Urothelium cell line (cell line): ENCODE data around the gene EZH2.

Experiments
- DNase-seq: peaks from one replicate; pipeline ENCODE4 v3.0.0; 2011; ENCODE audit warnings: low spot score, mixed read lengths
- FAIRE-seq: peaks from 2 replicates; lab custom pipeline; 2011; peaks lifted over from hg19 to GRCh38; lab: Jason Lieb, UNC

Gene EZH2

DNA sequence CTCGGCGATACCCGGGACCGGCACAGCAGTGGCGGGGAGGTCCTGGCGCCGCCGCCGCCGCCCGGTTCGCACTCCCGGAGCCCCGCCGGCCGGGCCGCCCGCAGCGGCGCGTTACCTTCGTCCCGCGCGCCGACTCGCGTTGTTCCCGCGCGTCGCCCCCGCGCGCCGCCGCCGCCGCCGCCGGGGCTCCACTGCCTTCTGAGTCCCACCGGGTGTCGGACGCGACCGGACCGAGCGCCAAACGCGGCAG lies at the start of gene EZH2:
Gene EZH2 (minus strand): TSS at position 243 of the 250 bp plus-strand sequence. CDS start 36,993 bp downstream, outside the sequence.
- FAIRE-seq (no peak), DNase-seq (no peak)

DNA sequence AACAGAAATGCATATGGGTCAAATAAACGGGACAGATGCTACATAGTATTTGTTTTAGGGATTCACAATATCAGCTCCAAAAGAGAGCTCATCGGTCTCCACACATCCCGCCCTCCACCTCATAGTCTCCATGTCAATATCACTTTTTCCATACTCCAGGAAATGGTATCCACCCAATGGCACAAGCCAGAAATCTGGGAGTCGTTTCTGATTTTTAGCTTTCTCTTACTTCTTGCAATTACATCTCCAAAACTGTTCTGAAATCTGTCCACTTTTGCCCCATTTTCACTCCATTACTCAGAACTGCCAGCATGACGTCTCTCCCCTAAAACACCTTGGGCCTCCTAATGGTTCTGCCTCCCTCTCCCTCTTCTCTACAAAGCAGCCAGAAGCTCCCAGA lies 47.4 kb upstream of the EZH2 start:
- FAIRE-seq, result no peak

DNA sequence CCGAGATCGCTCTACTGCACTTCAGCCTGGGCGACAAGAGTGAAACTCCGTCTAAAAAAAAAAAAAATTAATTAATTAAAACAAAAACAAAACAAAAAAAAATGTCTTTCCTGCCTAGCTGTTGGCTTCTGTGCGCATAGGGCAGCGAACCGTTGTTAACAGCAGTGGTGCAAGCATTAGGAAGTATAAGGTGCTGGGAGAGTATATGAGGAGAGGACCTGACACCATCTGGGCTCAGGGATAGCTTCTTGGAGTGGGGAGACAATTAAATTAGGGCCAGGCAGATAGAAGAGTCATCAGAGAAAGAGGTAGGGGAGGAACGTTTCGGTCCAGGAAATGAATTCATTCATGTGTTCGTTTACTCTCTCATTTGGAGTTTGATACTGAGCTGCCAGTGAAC lies 46.2 kb upstream of the EZH2 start:
- FAIRE-seq, result no peak
- no peak for DNase-seq

More for the DNA sequence above, 47.4 kb upstream of the EZH2 start:
- DNase-seq, result no peak

DNA sequence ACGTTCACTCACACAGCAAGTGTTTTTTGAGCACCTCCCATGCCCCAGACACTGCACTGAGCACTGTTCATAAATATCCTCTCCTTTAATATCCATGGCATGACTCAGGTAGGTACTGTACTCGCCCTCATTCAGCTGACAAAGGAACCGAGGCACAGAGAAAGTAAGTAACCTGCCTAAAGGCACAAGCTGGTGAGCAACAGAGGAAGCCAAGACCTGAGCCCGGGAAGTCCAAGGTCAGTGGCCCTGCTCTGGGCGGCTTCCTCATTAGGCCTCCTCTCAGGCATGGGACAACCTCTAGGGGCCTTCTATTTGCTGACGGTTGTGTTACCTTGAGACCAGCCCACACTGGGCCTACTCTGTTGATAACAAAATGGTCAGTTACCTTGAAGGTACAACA lies 45.1 kb upstream of the EZH2 start:
- no peak for DNase-seq
- no peak for FAIRE-seq

DNA sequence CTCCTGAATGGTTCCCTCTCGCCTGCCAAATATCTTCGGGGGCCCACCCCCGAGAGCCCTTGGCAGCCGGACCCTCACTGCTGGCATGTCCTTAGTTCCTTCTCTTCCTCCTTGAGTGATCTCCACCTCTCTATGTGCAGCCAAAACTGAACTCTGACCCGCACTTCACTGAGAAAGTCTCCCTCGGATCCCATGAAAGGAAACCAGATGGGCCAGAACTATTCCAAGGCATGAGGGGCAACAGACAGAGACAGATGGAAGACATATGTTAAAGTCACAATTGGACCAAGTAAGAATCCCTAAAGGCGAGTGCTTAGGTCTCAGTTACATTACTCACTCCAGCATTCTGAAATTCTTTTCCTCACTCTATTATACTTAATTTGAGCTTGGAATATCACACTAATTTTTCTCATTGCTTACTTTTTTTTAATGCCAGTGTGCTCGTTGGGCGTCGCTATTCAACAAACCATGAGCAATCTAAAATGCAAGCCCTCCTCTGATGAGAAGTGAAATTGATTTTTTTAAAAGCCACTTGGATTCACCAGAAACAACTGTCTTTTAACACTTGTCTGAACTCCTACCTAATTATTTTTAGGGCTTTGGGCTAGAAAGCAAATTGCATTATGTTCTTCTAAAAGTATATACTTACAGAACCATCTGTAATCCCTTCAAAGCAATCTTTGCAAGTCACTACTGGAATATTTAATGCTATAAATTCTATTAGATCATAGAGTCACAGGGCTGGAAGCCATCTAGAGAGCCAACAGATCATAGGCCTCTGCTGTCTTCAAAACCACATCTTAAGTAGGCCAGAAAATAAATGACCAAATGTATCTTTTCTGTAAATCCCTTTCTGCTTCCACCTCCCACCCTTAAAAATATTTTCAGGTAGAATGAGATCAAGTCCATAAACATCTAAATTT lies 43.3 kb upstream of the EZH2 start:
- FAIRE-seq, result no peak
- DNase-seq, result no peak

DNA sequence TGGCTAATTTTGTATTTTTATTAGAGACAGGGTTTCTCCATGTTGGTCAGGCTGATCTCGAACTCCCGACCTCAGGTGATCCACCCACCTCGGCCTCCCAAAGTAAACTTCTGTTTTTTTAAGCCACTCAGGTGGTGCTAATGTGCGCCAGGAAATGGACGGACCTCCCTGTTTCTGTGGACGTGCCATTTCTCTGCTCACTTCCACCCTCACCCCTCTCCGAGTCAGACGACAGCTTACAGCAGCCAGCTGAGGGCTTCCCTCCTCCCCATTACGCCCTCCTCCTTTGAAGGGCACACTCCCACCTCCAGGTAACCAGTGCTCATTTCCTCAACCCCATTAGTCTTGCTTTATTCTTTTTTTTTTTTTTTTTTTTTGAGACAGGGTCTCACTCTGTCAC lies 41.7 kb upstream of the EZH2 start:
- DNase-seq (no peak), FAIRE-seq (no peak)

DNA sequence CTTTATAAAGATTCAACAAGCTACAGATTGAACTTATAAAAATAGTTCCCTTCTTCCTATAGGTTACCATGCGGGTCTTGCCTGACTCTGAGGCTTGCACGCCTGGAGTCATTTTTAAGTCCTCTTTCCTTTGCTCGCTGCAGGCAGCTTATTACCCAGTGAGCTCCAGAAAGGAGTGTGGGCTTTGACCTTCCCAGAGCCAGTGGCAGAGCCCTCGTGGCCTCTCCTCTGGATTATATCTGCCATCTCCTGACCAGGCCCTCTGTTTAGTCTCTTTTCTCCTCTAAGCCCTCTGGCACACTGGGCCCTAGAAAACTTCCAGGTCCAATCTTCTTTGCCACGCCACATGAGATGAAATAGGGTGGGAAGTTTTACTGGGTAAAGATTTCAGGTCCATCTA lies 39.9 kb upstream of the EZH2 start:
- DNase-seq, result no peak
- FAIRE-seq, result no peak

DNA sequence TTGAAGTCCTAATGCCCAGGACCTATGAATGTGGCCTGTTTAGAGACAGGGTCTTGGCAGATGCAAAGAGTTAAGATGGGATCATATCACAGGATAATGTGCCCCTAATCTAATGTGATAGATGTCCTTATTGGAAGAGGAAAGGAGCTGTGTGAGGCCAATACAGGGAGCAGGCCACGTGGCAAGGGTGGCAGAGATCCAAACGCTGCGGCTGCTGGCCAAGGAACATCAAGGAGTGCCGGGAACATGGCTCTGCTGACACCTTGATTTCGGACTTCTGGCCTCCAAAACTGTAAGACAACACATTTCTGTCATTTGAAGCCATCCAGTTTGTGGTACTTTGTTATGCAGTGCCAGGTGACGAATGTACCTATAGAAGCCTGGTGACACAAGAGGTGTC lies 37.7 kb upstream of the EZH2 start:
- FAIRE-seq, result no peak
- DNase-seq, result no peak

DNA sequence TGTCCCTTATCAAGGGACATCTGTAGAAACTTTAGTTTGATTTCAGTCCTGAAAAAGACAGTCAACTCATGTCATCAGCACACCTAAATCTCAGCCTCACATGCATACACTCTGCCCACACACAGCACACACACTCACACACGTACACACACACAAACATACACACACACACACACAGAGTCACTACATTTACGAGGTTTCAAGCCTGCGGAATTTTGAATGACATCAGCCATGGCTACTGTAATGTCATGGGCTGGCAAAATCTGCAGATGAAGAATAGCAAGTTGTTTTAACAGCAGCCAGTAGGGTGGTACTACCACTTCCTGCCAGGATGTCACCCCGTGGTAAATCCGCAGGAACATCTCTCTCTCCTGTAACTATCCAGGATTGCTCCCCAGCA lies 37.1 kb upstream of the EZH2 start:
- FAIRE-seq (no peak), DNase-seq (no peak)

DNA sequence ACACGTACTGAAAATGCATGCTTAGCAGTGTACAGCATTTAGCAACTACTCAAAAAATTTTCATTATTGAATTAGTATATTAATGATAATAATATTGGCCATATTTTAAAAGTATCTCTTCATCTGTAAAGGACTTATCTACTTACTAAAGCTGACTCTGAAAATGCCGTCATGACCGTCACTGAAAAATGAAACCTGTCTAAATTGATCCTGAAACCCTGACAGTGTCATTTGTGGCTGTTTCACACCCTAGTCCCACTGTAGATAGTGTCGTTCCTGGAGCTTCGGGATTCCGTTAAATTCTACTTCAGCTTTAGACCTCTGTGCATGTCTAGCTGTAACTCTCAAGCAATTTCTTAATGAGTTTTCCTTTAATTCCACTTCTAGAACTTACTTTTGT lies 35.8 kb upstream of the EZH2 start:
- no peak for FAIRE-seq
- DNase-seq, result no peak

DNA sequence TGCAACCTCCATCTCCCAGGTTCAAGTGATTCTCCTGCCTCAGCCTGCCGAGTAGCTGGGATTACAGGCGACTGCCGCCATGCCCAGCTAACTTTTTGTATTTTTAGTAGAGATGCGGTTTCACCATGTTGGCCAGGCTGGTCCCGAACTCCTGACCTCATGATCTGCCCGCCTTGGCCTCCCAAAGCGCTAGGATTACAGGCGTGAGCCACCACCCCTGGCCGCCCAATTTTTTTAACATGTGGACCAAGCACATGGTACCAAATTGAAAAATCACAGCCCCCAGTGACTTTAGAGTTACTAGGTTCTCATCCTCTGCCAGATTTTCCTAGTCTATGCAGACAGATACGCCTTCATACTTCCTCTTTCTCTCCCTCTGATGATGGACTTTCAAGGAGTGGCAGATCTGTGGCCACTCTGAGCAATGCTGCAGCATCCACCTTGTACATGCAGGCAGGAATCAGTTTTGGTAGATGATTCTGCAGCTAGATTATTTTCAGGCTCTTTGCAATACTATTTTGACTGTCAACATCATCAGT lies 34.0 kb upstream of the EZH2 start:
- DNase-seq, result no peak
- FAIRE-seq, result no peak

DNA sequence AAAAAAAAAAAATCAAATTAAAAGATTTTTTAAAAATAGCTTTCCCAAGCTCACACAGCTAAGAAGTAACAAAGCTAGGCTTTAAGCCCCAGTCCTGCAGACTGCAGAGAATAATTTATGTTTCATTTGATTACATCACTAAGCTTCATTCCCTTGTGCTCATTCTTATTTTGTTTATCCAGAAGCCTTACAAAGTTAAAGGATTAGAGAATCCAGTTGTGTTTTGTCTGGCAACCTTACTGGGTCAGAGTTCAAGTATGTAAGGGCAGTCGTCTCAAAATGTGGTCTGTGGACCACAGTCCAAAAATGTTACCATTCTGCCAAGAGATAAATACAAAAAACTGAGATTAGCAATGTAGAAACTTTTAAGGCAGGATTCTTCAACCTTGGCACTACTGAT lies 32.1 kb upstream of the EZH2 start:
- DNase-seq (no peak), FAIRE-seq (no peak)

DNA sequence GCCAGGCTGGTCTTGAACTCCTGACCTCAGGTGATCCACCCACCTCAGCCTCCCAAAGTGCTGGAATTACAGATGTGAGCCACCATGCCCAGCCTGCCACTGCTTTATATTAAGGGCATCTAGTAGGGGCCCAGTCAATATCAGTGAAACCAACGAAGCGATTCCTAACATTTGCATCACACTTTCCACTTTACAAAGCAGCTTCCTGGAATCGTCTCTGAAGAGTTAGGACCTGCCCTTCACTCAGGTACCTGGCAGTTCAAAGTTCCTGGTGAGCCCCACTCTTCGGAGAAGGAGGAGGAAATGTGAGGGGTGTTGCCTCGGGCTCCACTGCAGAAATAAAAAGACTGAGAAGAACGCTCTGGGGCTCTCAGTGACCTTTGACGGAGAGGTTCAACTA lies 31.1 kb upstream of the EZH2 start:
- DNase-seq, result no peak
- FAIRE-seq, result no peak

DNA sequence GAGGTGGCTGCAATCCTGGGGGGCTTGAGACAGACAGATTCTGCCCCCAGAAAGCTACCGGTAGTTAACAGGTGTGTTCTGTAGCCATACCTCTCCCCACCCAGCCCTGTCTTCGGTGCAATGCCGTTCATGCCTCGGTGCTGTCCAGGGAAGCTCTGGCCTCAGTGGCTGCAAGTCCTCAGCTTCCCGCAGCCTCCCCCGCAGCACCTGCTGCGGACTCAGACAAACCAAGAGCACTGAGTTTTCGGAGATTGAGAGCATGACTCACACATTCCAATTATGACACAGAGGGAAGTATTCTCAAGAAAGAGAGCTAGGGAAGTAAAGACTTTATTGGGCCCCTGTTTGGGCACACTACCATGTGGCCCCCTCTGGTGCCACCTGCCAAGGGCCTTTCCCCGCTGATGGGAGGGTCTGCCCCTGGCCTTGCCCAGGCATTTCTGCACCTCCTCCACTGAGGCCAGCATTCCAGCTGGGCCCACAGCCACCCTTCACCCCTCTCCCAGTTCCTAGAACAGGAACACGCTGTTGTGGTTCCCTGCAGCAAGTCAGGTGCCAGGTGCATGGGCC lies 30.2 kb upstream of the EZH2 start:
- FAIRE-seq (no peak), DNase-seq (peak; percentile 39)

DNA sequence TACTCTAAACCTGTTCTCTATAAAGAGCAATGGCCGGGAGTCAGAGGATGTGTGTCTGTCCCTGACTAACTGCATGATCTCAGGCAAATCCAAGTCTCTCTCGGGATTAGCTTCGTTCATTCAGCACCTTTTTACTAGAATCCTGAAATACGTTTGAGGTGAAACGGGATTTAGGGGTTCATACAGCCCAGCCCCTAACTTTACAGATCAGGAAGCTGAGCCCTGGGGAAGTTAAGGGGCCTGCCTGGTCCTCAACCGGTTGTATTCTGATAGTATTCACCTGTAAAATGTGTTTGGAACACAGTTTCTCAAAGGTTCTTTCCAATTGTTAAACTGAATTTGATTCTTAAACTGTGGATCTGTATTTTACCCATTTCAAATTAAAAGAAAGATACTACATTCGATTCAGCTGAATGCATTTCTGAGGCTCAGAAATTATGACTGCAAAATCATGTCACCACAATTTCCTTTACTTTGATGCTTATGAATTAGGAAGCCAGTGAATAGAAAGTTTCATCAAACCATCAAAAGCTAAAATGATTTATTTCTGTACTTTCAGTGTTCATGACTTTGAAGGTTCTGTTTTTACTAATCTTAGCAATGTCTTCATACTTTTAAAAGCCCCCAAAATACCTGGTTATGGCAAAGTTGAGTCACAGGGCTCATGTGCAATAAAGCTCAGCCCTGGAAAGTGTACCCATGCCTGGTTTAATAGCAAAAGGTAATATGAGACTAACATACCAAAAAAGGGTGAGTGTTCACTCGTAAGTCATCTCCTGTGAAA lies 28.9 kb upstream of the EZH2 start:
- no peak for FAIRE-seq

DNA sequence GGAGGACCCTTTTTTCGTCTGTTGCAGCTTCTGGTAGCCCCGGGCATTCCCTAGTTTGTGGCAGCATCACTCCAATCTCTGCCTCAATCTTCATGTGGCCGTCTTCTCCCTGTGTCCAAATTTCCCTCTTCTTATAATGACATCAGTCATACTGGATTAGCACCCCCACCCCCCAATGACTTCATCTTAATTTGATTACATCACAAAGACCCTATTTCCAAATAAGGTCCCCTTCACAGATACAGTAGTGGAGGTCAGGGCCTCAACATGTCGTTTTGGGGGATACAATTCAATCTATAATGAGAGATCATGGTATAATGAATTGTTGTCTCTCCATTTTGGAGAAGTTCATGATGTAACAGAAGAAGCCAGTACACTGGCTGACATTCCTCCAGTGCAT lies 28.1 kb upstream of the EZH2 start:
- FAIRE-seq (no peak), DNase-seq (no peak)

More for the DNA sequence above, 28.9 kb upstream of the EZH2 start:
- no peak for DNase-seq

DNA sequence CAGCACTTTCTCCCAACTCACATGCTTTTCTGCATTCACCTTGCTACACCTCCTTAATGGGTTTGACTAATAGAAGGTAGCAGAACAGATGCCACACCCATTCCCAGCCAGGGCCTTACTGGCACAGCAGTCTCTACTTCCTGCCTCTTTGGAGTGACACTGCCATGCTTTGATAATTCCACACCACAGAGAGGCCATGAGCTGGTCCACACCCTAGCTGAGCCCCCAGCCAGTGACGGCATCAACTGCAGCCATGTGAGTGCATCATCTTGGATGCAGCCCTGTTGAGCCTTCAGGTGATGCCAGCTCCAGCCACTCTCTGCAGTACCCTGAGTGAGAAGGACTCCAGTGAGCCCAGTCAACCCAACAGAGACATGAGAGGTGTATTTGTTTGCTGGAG lies 27.5 kb upstream of the EZH2 start:
- DNase-seq (no peak), FAIRE-seq (no peak)

DNA sequence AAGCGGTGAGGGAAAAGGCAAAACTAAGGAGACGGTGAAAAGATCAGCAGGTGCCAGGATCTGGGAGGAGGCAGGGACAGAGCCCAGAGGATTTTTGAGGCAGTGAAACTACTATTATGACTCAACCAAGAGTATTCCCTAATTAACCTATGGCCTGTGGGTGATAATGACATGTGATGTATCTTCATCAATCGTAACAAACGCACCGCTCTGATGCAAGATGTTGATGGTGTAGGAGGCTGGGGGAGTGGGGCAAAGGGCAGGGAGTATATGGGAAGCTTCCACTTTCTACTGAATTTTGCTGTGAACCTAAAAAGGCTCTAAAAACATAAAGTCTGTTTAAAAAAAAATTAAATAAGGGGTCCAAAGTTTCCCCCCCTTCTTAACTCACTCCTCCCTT lies 25.5 kb upstream of the EZH2 start:
- DNase-seq, result no peak
- no peak for FAIRE-seq

DNA sequence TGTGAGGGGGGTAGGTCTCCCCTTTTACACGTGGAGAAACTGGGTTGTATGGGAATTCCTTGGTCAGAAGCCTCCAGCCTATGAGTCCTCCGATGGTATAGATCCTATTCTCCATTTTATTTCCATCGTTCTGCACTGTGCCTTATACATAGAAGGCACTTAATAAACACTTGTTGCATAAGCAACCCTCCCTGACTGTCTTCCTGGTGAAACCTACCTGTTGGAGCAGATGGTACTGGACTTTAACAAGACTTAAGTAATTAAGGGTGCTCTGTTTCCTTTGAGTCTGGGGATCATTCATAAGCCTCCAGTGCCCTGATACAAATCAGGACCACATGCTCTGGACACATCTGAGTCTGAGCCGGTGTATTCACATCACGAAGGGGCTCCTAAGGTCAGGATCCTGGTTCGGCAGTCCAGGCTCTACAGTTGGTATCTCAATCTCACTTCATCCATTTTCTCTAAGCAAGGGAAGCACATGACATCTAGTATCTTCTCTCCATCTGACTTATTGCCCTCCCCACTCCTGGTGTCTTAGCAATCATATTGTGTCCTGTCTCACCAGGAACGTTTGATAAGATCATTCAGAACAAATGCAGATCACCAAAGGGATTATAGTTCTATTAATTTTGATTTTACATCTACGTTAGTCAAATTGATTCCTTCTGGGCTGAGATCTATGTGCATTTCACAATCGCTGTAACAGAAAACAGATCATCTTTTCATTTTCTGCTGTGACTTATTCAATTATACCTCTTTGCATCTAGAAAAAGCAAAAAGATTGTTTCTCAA lies 22.8 kb upstream of the EZH2 start:
- DNase-seq (no peak), FAIRE-seq (no peak)

DNA sequence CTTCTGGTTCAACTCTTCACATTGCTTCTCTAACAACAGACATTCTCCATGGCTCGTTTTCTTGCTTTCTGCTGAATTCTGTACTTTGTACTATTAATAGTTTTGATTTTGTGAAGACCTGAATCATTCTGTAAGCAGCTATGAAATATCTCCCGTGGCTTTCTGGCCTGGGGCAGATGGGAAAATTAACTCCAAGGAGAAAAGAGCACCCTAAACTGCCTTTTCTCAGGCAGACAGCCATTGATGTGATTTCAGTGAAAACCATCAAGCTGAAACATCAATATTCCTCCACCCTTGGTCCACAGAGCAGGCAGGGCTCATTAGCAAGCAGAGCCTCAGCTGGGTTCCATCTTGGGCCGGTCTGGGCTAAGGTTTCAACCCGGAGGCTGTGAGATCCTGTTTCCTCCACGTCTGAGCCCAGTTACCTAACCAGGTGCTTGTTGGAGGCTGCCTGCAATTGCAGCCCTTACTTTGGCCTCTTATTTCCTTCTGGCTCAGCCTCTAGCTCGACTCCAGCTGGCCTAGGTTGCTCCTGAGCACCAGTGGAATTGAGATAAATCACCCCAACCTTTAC lies 21.1 kb upstream of the EZH2 start:
- FAIRE-seq (no peak), DNase-seq (no peak)

DNA sequence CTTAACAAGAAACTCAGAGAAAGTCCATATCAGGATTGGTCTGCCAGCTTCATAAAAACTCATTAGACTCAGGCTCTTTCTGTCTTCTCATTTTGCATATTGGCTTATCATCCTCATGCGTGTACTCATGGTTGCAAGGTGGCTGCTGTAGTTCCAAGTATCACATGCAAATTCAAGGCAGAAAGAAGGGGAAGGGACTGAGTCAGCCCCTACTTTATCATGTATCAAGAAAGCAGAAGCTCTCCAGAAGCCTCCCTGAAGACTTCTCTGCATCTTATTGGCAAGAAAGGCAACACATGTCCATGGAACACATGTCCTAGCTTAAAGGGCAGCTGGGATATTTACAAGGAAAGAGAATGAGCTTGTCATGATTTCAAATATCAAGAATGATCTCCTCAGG lies 19.4 kb upstream of the EZH2 start:
- FAIRE-seq, result no peak
- DNase-seq, result no peak
